Endothelial cell of umbilical vein (primary cell): ENCODE data around the gene MEF2A. TPM values are rescaled to one million over a fixed set of nuclear protein-coding genes. Genes with fewer than 3 reads are reported as not detected.

Experiments
- BruUV-seq: library from RNA; stranded (reverse); fragments of 400-500 nt; replicated peaks from 2 replicates; lab custom pipeline; 2021; lab: Mats Ljungman, UMichigan
- CTCF ChIA-PET: fragments of 300-600, 350-600 bp; sonication (Branson Sonifier 250); formaldehyde crosslinking; loops from one replicate; lab custom pipeline; 2021; ENCODE audit warnings: antibody characterized with exemption, inconsistent platforms; lab: Charles Lee
- POLR2A ChIA-PET: fragments of 300-600, 350-600 bp; sonication (Branson Sonifier 250); formaldehyde crosslinking; loops from one replicate; lab custom pipeline; 2021; ENCODE audit warnings: antibody characterized with exemption, inconsistent platforms; lab: Charles Lee
- DNase-seq: peaks from one replicate; pipeline ENCODE4 v3.0.0-alpha.2; 2011; ENCODE audit warnings: low read depth, low spot score
- FAIRE-seq: peaks from 2 replicates; lab custom pipeline; 2011; peaks lifted over from hg19 to GRCh38; lab: Jason Lieb, UNC
- H2AFZ ChIP-seq: 2 replicates; pipeline ENCODE4 v1.6.0; 2012; ENCODE audit warnings: low read depth, low read length, control low read depth, inconsistent platforms
- H3K27ac ChIP-seq: 2 replicates; pipeline ENCODE4 v1.5.1; 2011; ENCODE audit warnings: low read depth, mild to moderate bottlenecking, control low read depth, low read length, moderate library complexity; ENCODE audit not compliant: insufficient read depth
- H3K27me3 ChIP-seq, 2 experiments: 2 replicates each; pipeline versions ENCODE4 v1.6.0 to v1.6.1; 2011; ENCODE audit warnings: low read length in 2 of 2, mixed read lengths in 1 of 2; ENCODE audit not compliant: control insufficient read depth in 2 of 2, insufficient read depth in 2 of 2
- H3K36me3 ChIP-seq, 2 experiments: 2 replicates in 1 of 2; 3 replicates in 1 of 2; pipeline ENCODE4 v1.5.1; 2011; ENCODE audit warnings: low read length in 2 of 2, mild to moderate bottlenecking in 1 of 2, moderate library complexity in 1 of 2; ENCODE audit not compliant: control insufficient read depth in 2 of 2, insufficient read depth in 2 of 2; ENCODE audit errors: extremely low read depth in 1 of 2
- H3K4me1 ChIP-seq: 3 replicates; pipeline ENCODE4 v1.5.1; 2011; ENCODE audit warnings: mild to moderate bottlenecking, low read length; ENCODE audit not compliant: control insufficient read depth, insufficient read depth; ENCODE audit errors: extremely low read depth
- H3K4me2 ChIP-seq: 2 replicates; pipeline ENCODE4 v1.6.1; 2011; ENCODE audit warnings: low read length, control low read depth, mixed read lengths; ENCODE audit not compliant: insufficient read depth
- H3K4me3 ChIP-seq, 3 experiments: fragments of 200-600 bp in 1 of 3; sonication (generic), shearing (Covaris generic) in 1 of 3; replicated peaks in 1 of 3; 2 replicates each; pipeline ENCODE4 v1.5.1; 2011 to 2016; ENCODE audit warnings: control low read depth in 3 of 3, low read length in 3 of 3, mild to moderate bottlenecking in 2 of 3, inconsistent platforms in 1 of 3, low read depth in 1 of 3, moderate library complexity in 1 of 3; ENCODE audit not compliant: insufficient read depth in 1 of 3
- H3K79me2 ChIP-seq: 2 replicates; pipeline ENCODE4 v1.6.0; 2012; ENCODE audit warnings: low read length, inconsistent platforms; ENCODE audit not compliant: control insufficient read depth, insufficient read depth
- H3K9ac ChIP-seq: replicated peaks from 2 replicates; pipeline ENCODE3; 2011; ENCODE audit warnings: low read length, control low read depth; ENCODE audit not compliant: insufficient read depth; ENCODE audit errors: extremely low read depth
- H3K9me1 ChIP-seq: replicated peaks from 3 replicates; pipeline ENCODE4 v1.6.0; 2011; ENCODE audit warnings: mild to moderate bottlenecking, low read length; ENCODE audit not compliant: control insufficient read depth, insufficient read depth; ENCODE audit errors: extremely low read depth
- H3K9me3 ChIP-seq: replicated peaks from 2 replicates; pipeline ENCODE4 v1.5.1; 2012; ENCODE audit warnings: low read length, inconsistent platforms; ENCODE audit not compliant: control insufficient read depth, insufficient read depth
- H4K20me1 ChIP-seq: replicated peaks from 2 replicates; pipeline ENCODE3; 2011; ENCODE audit warnings: mild to moderate bottlenecking, low read length; ENCODE audit not compliant: control insufficient read depth, insufficient read depth; ENCODE audit errors: extremely low read depth
- CTCF ChIP-seq, 2 donors: IDR thresholded peaks; 1 replicate in 1 of 2; 2 replicates in 1 of 2; pipeline ENCODE4 v1.5.1; 2011; ENCODE audit warnings: low read length in 2 of 2, mild to moderate bottlenecking in 2 of 2, moderate library complexity in 2 of 2, control low read depth in 1 of 2, inconsistent platforms in 1 of 2, low read depth in 1 of 2; ENCODE audit not compliant: insufficient read depth in 1 of 2; ENCODE audit errors: extremely low read depth in 1 of 2
- EZH2 ChIP-seq: IDR thresholded peaks from 2 replicates; pipeline ENCODE4 v1.6.1; 2012; ENCODE audit warnings: borderline replicate concordance, low read depth, mild to moderate bottlenecking, moderate library complexity, low read length, inconsistent platforms; ENCODE audit not compliant: severe bottlenecking
- FOS ChIP-seq: IDR thresholded peaks from 2 replicates; pipeline ENCODE4 v1.6.1; 2011; ENCODE audit warnings: mild to moderate bottlenecking, low read length, moderate library complexity, borderline replicate concordance; ENCODE audit not compliant: insufficient read depth
- GATA2 ChIP-seq: IDR thresholded peaks from 2 replicates; pipeline ENCODE4 v1.7.0; 2011; ENCODE audit warnings: low read depth, mild to moderate bottlenecking, moderate library complexity, mixed read lengths, low read length; ENCODE audit not compliant: insufficient read length, insufficient read depth
- JUN ChIP-seq: IDR thresholded peaks from 2 replicates; pipeline ENCODE4 v1.6.1; 2011; ENCODE audit warnings: borderline replicate concordance, low read depth; ENCODE audit not compliant: insufficient read length, insufficient read depth
- MAX ChIP-seq: IDR thresholded peaks from 2 replicates; pipeline ENCODE4 v1.6.1; 2011; ENCODE audit not compliant: insufficient read depth, insufficient read length
- MYC ChIP-seq: IDR thresholded peaks from one replicate; pipeline ENCODE4 v1.6.1; 2011; ENCODE audit warnings: mild to moderate bottlenecking, low read depth, low read length
- POLR2A ChIP-seq: IDR thresholded peaks from 2 replicates; pipeline ENCODE4 v1.6.1; 2012; ENCODE audit warnings: low read depth, mild to moderate bottlenecking, control low read depth, low read length
- POLR2AphosphoS5 ChIP-seq: IDR thresholded peaks from 2 replicates; pipeline ENCODE4 v1.6.1; 2012; ENCODE audit warnings: low read depth, mild to moderate bottlenecking, control low read depth, low read length, moderate library complexity; ENCODE audit not compliant: insufficient read depth
- dilution Hi-C: fragments of 300-500 bp; cut with MboI; formaldehyde crosslinking; loops from one replicate; pipeline ENCODE4 v1.15.0; 2019; ENCODE audit warnings: low sequenced_read_pairs; ENCODE audit not compliant: extremely low pct_ligation_motif_present
- intact Hi-C: fragments of 100-400 bp; cut with micrococcal nuclease; formaldehyde crosslinking; loops from one replicate; pipeline ENCODE4 v1.10.0; 2022
- polyA plus RNA-seq, 4 experiments: library from polyadenylated mRNA; depleted of rRNA in 3 of 4; stranded (reverse) in 3 of 4; unstranded in 1 of 4; fragments of >200 nt; gene quantifications; 2 replicates each; pipeline versions ENCODE4 v1.2.1 to v1.2.3, GENCODE V29; 2011 to 2012; ENCODE audit warnings: missing spikeins in 1 of 4
- total RNA-seq: library from RNA; stranded (reverse); gene quantifications from 2 replicates; pipeline ENCODE4 v1.2.3, GENCODE V29; 2021

Gene MEF2A
- total and polyA plus RNA-seq, 2 donors (not counting 3 experiments of a cell fraction or from before 2014, with no cell fraction given), result 38.0 to 45.3 TPM

- no peak overlapping the region for H3K4me2 ChIP-seq
- dilution Hi-C loops (no loop called here), intact Hi-C loops (no loop called here)
- POLR2A ChIA-PET, result no interaction called here
- CTCF ChIA-PET, result no interaction called here
- TF ChIP-seq POLR2AphosphoS5 (no peak), MYC (no peak), MAX (no peak), GATA2 (no peak)
- no peak overlapping the region for H3K27ac ChIP-seq
- BruUV-seq, result no TSS peak
- no peak overlapping the region for H3K9ac ChIP-seq
- no peak overlapping the region for H2AFZ ChIP-seq
- no peak for FAIRE-seq
- DNase-seq, result no peak
- no peaks in the 10 kb centered on the region for H4K20me1 ChIP-seq
- H3K4me1 ChIP-seq, result peaks cover 18% of the 10 kb centered on the region
- H3K36me3 ChIP-seq, result peaks cover 0 to 2% of the 10 kb centered on the region in 2 experiments
- no peaks in the 10 kb centered on the region for H3K9me1 ChIP-seq
- H3K27me3 ChIP-seq, result no peaks in the 10 kb centered on the region
- H3K79me2 ChIP-seq, result peaks cover 32% of the 10 kb centered on the region
- H3K4me3 ChIP-seq, result no peak overlapping the region
- no peaks in the 10 kb centered on the region for H3K9me3 ChIP-seq
These were observed 66.7 kb downstream of the MEF2A start for GRCh38 chr15:99632521-99632920.

GRCh38 chr15:99633655-99634054, 67.9 kb downstream of the MEF2A start:
- no peaks in the 10 kb centered on the region for H3K9me3 ChIP-seq
- no peak overlapping the region for H3K4me2 ChIP-seq
- no peaks in the 10 kb centered on the region for H3K27me3 ChIP-seq
- no peak for FAIRE-seq
- H3K4me3 ChIP-seq, result no peak overlapping the region
- H3K36me3 ChIP-seq, result peaks cover 0 to 2% of the 10 kb centered on the region in 2 experiments
- ChIA-PET CTCF (no interaction called here), POLR2A (no interaction called here)
- H4K20me1 ChIP-seq, result no peaks in the 10 kb centered on the region
- H3K9me1 ChIP-seq, result no peaks in the 10 kb centered on the region
- TF ChIP-seq FOS (no peak), MYC (no peak), MAX (no peak), POLR2A (no peak), CTCF (IDR thresholded peaks at IDR 0.05; ENCODE audit: extremely low read depth in 1 of 2, insufficient read depth in 1 of 2, low read depth in 1 of 2, low read length in 2 of 2) (no peak), JUN (no peak), EZH2 (no peak), POLR2AphosphoS5 (no peak), GATA2 (no peak)
- H2AFZ ChIP-seq, result no peak overlapping the region
- no peak overlapping the region for H3K27ac ChIP-seq
- peaks cover 28% of the 10 kb centered on the region for H3K79me2 ChIP-seq
- H3K4me1 ChIP-seq, result peaks cover 18% of the 10 kb centered on the region
- intact Hi-C loops (no loop called here), dilution Hi-C loops (no loop called here)
- H3K9ac ChIP-seq, result no peak overlapping the region
- BruUV-seq, result no TSS peak
- DNase-seq, result no peak
